Measurements from ENCODE around the gene RIPPLY3.

The RIPPLY3 gene

DNA sequence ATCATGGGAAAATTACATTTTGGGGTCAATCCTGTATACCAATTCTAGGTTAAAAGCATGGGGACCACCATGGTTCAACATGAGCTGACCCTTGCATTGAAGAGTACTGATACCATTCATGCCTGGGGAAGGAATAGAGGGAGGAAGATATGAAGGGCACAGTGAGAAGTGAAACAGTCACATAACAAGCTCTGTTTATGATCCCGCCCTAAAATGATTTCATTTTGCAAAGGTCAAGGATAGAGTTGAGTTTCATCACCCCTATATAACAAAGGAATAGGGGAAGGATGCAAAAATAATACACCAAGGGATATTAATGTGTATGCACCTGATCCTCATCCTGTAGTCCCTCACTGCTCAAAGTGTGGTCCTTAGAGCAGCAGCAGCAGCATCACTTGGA, 37.5 kb upstream of the RIPPLY3 start:
- ChIA-PET POLR2A (no interaction called here), CTCF (no interaction called here)
- no peak for TF ChIP-seq TARDBP (IDR thresholded peaks at IDR 0.05)
- no peak for TF ChIP-seq NFRKB (IDR thresholded peaks at IDR 0.05)
- TF ChIP-seq SUZ12 (IDR thresholded peaks at IDR 0.05), result no peak
- TF ChIP-seq FOXK2 (IDR thresholded peaks at IDR 0.05), result no peak
- no peak for TF ChIP-seq HDGF (IDR thresholded peaks at IDR 0.05; ENCODE audit: borderline replicate concordance)
- TF ChIP-seq BHLHE40 (IDR thresholded peaks at IDR 0.05; ENCODE audit: borderline replicate concordance), result no peak
- no peak for TF ChIP-seq L3MBTL2 (conservative IDR thresholded peaks at IDR 0.05)
- no peak for TF ChIP-seq SP1 (IDR thresholded peaks at IDR 0.05)
- no peak for TF ChIP-seq CTBP1 (IDR thresholded peaks at IDR 0.05; ENCODE audit: borderline replicate concordance)
- TF ChIP-seq ZNF384 (IDR thresholded peaks at IDR 0.05), result no peak
- TF ChIP-seq LEF1 (IDR thresholded peaks at IDR 0.05; ENCODE audit: borderline replicate concordance), result no peak
- TF ChIP-seq, protein P1, sequence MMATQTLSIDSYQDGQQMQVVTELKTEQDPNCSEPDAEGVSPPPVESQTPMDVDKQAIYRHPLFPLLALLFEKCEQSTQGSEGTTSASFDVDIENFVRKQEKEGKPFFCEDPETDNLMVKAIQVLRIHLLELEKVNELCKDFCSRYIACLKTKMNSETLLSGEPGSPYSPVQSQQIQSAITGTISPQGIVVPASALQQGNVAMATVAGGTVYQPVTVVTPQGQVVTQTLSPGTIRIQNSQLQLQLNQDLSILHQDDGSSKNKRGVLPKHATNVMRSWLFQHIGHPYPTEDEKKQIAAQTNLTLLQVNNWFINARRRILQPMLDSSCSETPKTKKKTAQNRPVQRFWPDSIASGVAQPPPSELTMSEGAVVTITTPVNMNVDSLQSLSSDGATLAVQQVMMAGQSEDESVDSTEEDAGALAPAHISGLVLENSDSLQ (IDR thresholded peaks at IDR 0.05), result no peak
- no peak for TF ChIP-seq FOXM1 (IDR thresholded peaks at IDR 0.05; ENCODE audit: borderline replicate concordance)
- no peak for TF ChIP-seq ARNT (IDR thresholded peaks at IDR 0.05)
- no peak for DNase-seq (ENCODE audit: extremely low spot score)

DNA sequence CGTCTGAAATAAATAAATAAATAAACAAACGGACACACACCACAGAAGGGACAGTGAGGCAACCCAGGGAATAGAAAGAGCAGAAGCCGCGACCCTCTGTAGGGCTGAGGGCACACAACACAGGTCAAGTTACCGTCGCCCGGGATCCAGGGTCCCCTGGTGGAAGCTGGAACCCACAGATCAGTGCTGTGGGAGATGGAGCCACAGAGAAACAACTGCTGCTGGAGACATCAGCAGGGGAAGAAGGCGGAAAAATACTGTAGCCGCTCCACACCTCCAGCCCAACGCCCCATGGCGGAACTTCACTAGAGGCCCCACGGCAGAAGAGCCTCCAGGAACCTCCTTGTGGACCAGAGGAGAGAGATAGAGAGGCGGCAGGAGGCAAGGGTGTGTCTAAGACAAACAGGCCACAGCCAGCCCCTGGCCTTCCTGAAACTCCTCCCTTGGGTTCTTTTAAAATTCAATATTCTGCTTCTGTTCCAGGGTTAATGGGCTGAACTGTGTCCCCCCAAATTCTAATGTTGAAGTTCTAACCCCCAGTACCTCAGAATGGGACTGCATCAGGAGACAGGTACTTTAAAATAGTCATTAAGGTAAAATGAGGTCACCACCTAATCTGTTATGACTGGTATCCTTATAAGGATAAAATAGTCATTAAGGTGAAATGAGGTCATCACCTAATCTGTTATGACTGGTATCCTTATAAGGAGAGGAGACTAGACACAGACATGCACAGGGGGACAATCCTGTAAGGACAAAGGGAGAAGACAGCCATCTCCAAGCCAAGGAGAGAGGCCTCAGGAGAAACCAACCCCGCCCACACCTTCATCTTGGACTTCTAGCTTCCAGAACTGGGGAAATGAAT, 32.3 kb upstream of the RIPPLY3 start:
- DNase-seq (ENCODE audit: extremely low spot score), result no peak

DNA sequence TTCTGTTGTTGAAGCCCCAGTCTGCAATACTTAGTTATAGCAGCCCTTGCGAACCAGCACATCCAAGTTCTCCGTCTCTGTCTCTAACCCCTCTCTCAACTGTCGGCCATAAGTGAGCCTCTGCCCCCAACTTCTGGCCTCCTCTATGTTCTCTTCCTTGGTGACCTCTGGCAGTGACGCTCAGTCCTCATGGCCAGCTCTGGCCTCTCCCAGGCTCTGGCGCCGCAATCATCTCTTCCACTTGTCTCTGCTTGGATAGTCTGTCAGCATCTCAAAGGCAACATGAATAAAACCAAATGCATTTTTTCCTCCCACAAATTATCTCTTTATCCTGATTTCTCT, 31.7 kb upstream of the RIPPLY3 start:
- TF ChIP-seq LEF1 (IDR thresholded peaks at IDR 0.05; ENCODE audit: borderline replicate concordance) (no peak), SP1 (IDR thresholded peaks at IDR 0.05) (no peak), ARNT (IDR thresholded peaks at IDR 0.05) (no peak), ZNF384 (IDR thresholded peaks at IDR 0.05) (no peak), TARDBP (IDR thresholded peaks at IDR 0.05) (no peak), L3MBTL2 (conservative IDR thresholded peaks at IDR 0.05) (no peak), SUZ12 (IDR thresholded peaks at IDR 0.05) (no peak), CTBP1 (IDR thresholded peaks at IDR 0.05; ENCODE audit: borderline replicate concordance) (no peak), NFRKB (IDR thresholded peaks at IDR 0.05) (no peak), FOXM1 (IDR thresholded peaks at IDR 0.05; ENCODE audit: borderline replicate concordance) (no peak), FOXK2 (IDR thresholded peaks at IDR 0.05) (no peak), BHLHE40 (IDR thresholded peaks at IDR 0.05; ENCODE audit: borderline replicate concordance) (no peak), FOXA1 (IDR thresholded peaks at IDR 0.05) (no peak), ELF4 (IDR thresholded peaks at IDR 0.05) (no peak), HDGF (IDR thresholded peaks at IDR 0.05; ENCODE audit: borderline replicate concordance) (no peak)
- TF ChIP-seq, protein P1 (IDR thresholded peaks at IDR 0.05), result no peak
- no peak for DNase-seq (ENCODE audit: extremely low spot score)
- CTCF ChIA-PET, result no interaction called here
- POLR2A ChIA-PET, result no interaction called here

More for the DNA sequence above, 32.3 kb upstream of the RIPPLY3 start:
- ChIA-PET CTCF (no interaction called here), POLR2A (no interaction called here)
- TF ChIP-seq, protein P1 (IDR thresholded peaks at IDR 0.05), result no peak
- TF ChIP-seq L3MBTL2 (conservative IDR thresholded peaks at IDR 0.05) (no peak), NFRKB (IDR thresholded peaks at IDR 0.05) (no peak), FOXK2 (IDR thresholded peaks at IDR 0.05) (no peak), TARDBP (IDR thresholded peaks at IDR 0.05) (no peak)

DNA sequence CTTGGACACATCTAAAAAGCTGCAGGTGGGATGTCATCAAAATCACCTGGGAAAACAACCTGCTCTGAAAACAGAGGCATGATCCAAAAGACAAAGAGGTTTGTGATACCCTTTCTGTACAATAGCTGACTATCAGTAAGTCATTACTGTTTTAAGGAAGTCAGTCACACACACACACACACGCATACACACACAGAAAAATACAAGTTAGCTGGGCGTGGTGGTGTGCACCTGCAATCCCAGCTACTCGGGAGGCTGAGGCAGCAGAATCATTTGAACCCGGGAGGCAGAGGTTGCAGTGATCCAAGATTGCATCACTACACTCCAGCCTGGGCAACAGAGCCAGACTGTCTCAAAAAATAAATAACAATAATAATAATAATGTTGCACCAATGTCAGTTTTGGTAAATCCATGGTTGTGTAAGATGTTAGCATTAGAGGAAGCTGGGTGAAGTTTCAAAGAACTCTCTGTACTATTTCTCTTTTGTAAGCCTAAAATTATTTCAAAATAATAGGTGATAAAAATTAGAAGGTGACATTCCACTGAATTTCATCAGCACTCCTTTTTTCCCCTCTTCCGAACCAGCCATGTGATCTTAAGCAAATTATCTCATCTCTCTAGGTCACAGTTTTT, 30.2 kb upstream of the RIPPLY3 start:
- TF ChIP-seq HDGF (IDR thresholded peaks at IDR 0.05; ENCODE audit: borderline replicate concordance) (no peak), ARNT (IDR thresholded peaks at IDR 0.05) (no peak), FOXM1 (IDR thresholded peaks at IDR 0.05; ENCODE audit: borderline replicate concordance) (no peak)
- POLR2A ChIA-PET, result interaction anchor here (1.4 to 2.1 kb wide), 2 partner anchors 13 to 95 kb away, joined by 5 read pairs; no protein-coding TSS in a partner anchor
- no peak for DNase-seq (ENCODE audit: extremely low spot score)
- CTCF ChIA-PET, result interaction anchor here (0.6 to 1.5 kb wide), 11 partner anchors 9 to 142 kb away, joined by 3 to 7 read pairs (median 3); partner anchors contain the start of gene HLCS

DNA sequence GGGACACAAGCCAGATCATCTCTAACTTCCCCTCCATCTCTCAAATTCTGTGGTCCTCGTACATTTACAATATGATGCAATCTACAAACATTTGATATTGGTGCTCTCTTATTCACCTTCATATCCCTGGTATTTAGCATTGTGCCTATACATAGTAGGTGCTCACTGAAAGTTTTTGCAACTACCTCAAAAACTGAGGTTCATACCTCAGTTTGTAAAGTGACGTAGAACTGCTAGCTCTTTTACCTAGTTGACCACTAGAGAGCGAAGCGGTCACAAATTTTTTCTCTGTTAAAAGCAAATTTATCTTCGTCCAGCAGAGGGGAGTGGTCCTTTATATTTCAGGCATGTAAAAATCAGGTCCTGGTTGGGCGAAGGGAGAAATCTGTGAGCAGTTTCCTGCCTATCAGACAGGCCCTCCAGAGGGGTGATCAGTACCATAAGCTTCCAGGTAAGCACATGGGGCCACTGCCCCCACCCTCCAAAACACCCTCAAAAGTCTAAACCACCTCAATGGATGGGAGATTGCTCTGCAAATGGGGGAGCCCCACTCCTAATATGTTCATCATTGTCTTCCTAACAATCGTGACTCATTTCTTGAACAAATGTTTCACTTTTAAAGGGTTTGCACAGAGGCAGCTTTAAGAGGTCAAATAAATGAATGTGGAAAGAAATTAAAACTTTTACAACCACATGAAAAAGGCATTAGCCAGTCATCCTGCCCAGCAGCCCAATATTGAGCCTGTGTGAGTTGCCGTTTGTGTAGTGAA, 29.4 kb upstream of the RIPPLY3 start:
- POLR2A ChIA-PET, result interaction anchor here (1.4 to 2.1 kb wide), 2 partner anchors 13 to 95 kb away, joined by 5 read pairs; no protein-coding TSS in a partner anchor
- peak; percentile 73 for DNase-seq (ENCODE audit: extremely low spot score)
- CTCF ChIA-PET, result interaction anchor here (0.6 to 1.5 kb wide), 12 partner anchors 10 to 141 kb away, joined by 3 to 7 read pairs (median 3); partner anchors contain the start of gene HLCS
- TF ChIP-seq, protein P1 (IDR thresholded peaks at IDR 0.05), result peak; percentile 63
- no peak for TF ChIP-seq FOXM1 (IDR thresholded peaks at IDR 0.05; ENCODE audit: borderline replicate concordance)
